NB4 (cell line): Measurements from ENCODE around the gene PHOX2A.
A peak's percentile ranks its signal among the peaks of the same experiment; 100 is the strongest.
"Not testable (repeated sequence)": the region's sequence is repeated elsewhere in the genome, so short reads cannot be mapped to it uniquely, and the experiment has no call there.

Source experiments
- DNase-seq: peaks from one replicate; pipeline ENCODE4 v3.0.0; 2010; ENCODE audit warnings: low read depth
- H3K4me3 ChIP-seq: one replicate; pipeline ENCODE4 v1.5.1; 2011; ENCODE audit warnings: mild to moderate bottlenecking, low read depth, low read length, moderate library complexity
- MYC ChIP-seq: IDR thresholded peaks from 2 replicates; pipeline ENCODE4 v1.6.1; 2011; ENCODE audit warnings: low read depth, low read length
- POLR2A ChIP-seq: IDR thresholded peaks from 2 replicates; pipeline ENCODE4 v1.6.1; 2011; ENCODE audit warnings: mild to moderate bottlenecking; ENCODE audit not compliant: insufficient read length; ENCODE audit errors: extremely low read depth
- TF ChIP-seq, protein P1 (sequence below): IDR thresholded peaks from one replicate; pipeline ENCODE4 v1.5.1; 2012; ENCODE audit warnings: low read depth, low read length
- TF ChIP-seq, protein P2 (sequence below): IDR thresholded peaks from 2 replicates; pipeline ENCODE4 v1.6.1; 2011; ENCODE audit warnings: low read depth, low read length

PHOX2A gene

DNA sequence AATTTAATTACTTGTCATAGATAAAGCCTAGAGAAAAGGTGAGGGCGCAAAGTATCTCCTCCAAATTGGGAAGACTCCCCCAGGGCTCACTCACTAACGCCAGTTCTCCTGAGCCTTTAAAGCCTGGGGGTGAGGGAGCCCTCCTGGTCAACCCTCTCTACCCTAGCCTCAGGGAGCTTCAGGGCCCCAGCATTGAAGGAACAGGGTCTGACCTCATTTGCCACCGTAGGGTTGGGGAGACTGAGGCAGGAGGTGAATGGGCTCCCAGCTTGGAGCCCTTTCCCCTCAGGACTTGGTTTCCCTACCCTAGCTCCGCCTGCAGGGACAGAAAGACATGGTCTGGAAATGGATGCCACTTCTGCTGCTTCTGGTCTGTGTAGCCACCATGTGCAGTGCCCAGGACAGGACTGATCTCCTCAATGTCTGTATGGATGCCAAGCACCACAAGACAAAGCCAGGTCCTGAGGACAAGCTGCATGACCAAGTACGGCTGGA, 25.7 kb downstream of the PHOX2A start:
- no peak for DNase-seq
- no peak overlapping the region for H3K4me3 ChIP-seq
- TF ChIP-seq POLR2A, result no peak
- no peak for TF ChIP-seq MYC
- TF ChIP-seq, protein P1, sequence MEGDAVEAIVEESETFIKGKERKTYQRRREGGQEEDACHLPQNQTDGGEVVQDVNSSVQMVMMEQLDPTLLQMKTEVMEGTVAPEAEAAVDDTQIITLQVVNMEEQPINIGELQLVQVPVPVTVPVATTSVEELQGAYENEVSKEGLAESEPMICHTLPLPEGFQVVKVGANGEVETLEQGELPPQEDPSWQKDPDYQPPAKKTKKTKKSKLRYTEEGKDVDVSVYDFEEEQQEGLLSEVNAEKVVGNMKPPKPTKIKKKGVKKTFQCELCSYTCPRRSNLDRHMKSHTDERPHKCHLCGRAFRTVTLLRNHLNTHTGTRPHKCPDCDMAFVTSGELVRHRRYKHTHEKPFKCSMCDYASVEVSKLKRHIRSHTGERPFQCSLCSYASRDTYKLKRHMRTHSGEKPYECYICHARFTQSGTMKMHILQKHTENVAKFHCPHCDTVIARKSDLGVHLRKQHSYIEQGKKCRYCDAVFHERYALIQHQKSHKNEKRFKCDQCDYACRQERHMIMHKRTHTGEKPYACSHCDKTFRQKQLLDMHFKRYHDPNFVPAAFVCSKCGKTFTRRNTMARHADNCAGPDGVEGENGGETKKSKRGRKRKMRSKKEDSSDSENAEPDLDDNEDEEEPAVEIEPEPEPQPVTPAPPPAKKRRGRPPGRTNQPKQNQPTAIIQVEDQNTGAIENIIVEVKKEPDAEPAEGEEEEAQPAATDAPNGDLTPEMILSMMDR, result no peak
- TF ChIP-seq, protein P2, sequence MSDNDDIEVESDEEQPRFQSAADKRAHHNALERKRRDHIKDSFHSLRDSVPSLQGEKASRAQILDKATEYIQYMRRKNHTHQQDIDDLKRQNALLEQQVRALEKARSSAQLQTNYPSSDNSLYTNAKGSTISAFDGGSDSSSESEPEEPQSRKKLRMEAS, result no peak

DNA sequence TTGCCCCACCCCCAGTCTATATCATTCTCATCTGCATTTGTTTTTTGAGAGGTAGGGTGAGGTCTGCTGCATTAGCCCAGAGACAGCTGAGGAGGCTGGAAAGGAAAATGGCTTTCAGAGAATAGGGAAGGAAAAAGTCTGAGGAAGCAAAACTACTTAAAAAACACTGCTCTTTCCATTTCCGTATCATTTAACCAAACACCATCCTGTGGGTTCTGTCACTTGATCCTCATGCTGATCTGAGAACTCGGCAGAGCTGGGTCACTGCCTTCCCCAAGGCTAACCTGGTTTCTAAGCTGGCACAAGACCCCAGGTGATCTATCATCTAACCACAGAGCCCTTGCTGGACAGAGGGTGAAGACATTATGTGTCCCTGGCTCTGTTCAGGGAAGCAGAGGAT, 26.1 kb downstream of the PHOX2A start:
- no peak for TF ChIP-seq POLR2A
- TF ChIP-seq, protein P1, result no peak
- TF ChIP-seq, protein P2, result no peak
- no peak for TF ChIP-seq MYC
- DNase-seq, result no peak

DNA sequence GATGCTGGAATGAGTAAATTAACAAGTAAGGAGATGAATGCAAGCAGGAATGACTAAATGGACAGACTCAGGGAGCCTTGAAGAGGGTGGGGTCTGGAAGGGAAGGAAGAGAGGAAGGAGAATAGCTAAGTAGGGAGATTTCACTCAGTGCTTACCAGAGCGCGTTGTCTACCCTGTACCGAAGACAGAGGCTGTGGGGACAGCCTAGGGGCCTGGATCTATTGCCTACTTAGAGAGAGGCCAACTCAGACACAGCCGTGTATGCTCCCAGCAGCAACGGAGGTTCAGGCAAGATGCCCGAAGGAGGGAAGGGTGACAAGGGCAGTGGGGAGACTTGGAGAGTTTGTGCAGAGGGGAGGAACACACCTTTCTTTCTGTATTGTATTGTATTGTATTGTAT, 27.3 kb downstream of the PHOX2A start, which contains the start of gene FOLR2:
Gene FOLR2 (plus strand): TSS at position 157 of the 400 bp plus-strand sequence. CDS start 1,791 bp downstream, outside the sequence.
- no peak within 1 kb of the TSS for H3K4me3 ChIP-seq
- DNase-seq, result no peak
- TF ChIP-seq, protein P1, result no peak
- TF ChIP-seq POLR2A (no peak), MYC (no peak)
- TF ChIP-seq, protein P2, result no peak

More for the DNA sequence above, 26.1 kb downstream of the PHOX2A start:
- H3K4me3 ChIP-seq, result no peak overlapping the region

DNA sequence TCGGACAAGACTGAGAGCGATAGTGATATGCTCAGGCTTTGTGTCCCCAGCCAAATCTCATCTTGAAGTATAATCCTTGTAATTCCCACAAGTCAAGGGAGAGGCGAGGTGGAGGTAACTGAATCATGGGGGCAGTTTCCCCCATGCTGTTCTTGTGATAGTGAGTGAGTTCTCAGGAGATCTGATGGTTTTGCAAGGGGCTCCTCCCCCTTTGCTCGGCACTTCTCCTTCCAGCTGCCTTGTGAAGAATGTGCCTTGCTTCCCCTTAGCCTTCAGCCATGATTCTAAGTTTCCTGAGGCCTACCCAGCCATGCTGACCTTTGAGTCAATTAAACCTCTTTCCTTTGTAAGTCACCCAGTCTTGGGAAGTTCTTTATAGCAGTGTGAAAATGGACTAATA, 34.9 kb downstream of the PHOX2A start:
- peak; percentile 61 for DNase-seq
- TF ChIP-seq, protein P2, result no peak
- TF ChIP-seq, protein P1, result no peak
- no peak for TF ChIP-seq POLR2A
- no peak for TF ChIP-seq MYC

DNA sequence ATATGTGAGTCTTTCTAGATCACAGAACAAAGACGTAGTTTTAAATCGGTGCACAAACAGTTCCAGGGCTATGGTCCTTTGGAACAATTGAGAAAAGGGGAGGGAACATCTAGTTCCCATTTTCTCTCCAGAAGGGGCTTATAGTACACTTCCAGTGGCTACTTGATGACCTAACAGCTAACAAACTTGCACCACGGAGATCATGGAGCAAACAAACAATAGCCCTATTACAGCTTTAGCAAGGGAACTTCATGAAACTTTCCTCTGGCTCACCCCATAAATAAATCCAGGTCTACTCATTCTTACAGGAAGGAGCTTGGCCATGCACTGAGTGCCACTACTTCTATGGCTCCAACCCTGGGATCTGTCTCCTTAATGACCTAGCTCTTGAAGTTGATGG, 35.7 kb downstream of the PHOX2A start:
- TF ChIP-seq, protein P1, result no peak
- H3K4me3 ChIP-seq, result no peak overlapping the region
- DNase-seq, result no peak

More for the DNA sequence above, 34.9 kb downstream of the PHOX2A start:
- no peak overlapping the region for H3K4me3 ChIP-seq

DNA sequence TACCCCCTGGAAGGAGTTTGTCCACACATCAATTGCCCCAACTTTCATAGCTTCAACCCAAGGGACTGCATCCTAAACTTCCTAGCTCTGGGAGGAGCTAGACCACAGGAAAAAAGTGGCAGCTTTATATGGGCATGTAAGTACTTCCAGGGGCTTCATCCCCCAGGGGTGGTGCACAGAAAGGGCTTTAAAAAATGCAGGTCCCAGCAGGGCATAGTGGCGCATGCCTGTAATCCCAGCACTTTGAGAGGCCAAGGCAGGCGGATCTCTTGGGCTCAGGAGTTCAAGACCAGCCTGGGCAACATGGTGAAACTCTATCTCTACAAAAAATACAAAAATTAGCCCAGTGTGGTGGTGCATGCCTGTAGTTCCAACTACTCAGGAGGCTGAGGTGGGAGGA, 37.2 kb downstream of the PHOX2A start:
- DNase-seq, H3K4me3 ChIP-seq: not testable (repeated sequence)
